C4-2B (cell line): ENCODE data around the gene AK8.
"Not testable (repeated sequence)": the region's sequence is repeated elsewhere in the genome, so short reads cannot be mapped to it uniquely, and the experiment has no call there.

Experiments used
- H3K27ac ChIP-seq: fragments of 450-650 bp; 2 replicates; pipeline ENCODE4 v1.5.1; 2017
- ZFX ChIP-seq: fragments of 450-650 bp; IDR thresholded peaks from 2 replicates; pipeline ENCODE4 v1.6.1; 2017
- TF ChIP-seq, protein P1 (sequence below): fragments of 450-650 bp; conservative IDR thresholded peaks from 2 replicates; pipeline ENCODE4 v1.5.1; 2017; ENCODE audit warnings: mild to moderate bottlenecking

Gene AK8

DNA sequence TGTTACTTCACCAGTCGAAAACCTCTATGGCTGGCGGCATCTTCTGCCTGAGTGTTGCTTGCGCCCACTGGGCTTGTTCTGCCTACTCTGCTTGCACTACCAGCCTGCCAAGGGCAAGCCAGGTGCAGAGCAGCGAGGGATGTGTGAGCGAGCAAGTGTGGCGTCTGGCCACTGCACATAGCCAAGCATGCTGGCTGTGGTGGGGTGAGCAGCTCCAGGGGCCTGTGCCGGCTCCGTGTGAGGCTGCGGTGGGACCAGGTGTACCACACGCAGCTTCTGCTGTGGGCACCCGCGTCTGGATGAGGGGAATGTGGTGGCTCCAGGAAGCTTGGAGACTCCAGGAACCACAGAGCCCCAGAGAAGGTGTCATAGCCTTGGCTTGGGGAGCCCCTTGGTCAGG is 156.4 kb downstream of the AK8 start:
- no peak overlapping the region for H3K27ac ChIP-seq
- no peak for TF ChIP-seq ZFX
- TF ChIP-seq, protein P1, sequence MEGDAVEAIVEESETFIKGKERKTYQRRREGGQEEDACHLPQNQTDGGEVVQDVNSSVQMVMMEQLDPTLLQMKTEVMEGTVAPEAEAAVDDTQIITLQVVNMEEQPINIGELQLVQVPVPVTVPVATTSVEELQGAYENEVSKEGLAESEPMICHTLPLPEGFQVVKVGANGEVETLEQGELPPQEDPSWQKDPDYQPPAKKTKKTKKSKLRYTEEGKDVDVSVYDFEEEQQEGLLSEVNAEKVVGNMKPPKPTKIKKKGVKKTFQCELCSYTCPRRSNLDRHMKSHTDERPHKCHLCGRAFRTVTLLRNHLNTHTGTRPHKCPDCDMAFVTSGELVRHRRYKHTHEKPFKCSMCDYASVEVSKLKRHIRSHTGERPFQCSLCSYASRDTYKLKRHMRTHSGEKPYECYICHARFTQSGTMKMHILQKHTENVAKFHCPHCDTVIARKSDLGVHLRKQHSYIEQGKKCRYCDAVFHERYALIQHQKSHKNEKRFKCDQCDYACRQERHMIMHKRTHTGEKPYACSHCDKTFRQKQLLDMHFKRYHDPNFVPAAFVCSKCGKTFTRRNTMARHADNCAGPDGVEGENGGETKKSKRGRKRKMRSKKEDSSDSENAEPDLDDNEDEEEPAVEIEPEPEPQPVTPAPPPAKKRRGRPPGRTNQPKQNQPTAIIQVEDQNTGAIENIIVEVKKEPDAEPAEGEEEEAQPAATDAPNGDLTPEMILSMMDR: no peak

DNA sequence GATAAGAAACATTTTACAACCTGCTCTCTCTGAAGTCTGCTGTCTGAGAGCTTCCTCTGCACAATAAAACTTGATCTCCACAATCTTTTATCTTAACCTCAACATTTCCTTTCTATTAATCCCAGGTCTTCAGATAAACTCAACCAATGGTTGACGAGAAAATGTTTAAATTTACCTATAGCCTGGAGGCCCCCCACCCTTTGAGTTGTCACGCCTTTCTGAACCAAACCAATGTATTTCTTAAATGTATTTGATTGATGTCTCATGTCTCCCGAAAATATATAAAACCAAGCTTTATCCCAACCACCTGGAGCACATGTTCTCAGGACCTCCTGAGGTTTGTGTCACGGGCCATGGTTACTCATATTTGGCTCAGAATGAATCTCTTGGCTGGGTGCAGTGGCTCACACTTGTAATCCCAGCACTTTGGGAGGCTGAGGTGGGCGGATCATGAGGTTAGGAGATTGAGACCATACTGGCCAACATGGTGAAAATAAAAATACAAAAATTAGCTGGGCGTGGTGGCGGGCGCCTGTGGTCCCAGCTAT is 159.6 kb downstream of the AK8 start:
- not testable (repeated sequence) for H3K27ac ChIP-seq

DNA sequence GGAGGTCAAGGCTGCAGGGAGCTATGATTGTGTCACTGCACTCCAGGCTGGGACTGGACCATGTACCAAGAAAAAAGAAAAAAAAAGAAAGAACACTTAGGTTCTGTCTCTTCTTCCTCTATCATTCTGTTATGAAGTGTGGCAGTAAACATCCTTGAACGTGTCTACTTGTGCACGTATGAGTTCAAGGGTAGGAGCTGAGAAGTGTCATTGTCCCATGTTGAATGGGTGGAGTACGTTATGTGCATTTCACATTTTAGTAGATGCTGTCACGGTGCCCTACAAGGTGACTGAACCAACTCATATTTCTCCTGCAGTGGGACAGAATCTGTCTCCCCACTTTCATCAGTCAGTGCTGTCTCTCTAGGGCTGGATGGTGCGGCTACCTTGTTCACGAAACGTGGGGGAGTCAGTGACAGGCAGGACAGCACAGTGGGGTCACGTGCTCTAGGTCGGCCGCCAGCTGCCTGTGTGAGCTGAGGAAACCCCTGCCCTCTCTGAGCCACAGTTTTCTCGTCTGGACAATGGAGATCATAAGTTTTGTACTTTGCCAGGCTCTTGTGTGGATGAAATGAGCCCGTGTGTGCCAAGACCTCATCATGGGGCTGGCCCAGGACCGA is 160.6 kb downstream of the AK8 start:
- no peak overlapping the region for H3K27ac ChIP-seq
- no peak for TF ChIP-seq ZFX
- TF ChIP-seq, protein P1: no peak

DNA sequence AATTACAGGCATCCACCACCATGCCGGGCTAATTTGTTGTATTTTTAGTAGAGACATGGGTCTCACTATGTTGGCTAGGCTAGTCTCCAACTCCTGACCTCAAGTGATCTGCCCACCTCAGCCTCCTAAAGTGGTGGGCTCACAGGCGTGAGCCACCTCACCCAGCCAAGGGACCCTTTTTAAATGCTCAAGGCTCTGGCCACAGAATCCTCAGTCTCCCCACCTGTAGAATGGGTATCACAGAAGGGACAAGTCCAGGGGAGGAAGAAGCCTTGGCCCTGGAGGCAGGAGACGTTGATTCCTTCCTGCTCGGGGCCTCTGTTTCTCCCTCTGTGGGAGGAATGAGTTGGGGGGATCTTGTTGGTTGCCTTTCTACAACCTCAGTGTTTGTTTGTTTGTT is 162.1 kb downstream of the AK8 start:
- TF ChIP-seq, protein P1: no peak
- no peak for TF ChIP-seq ZFX
- H3K27ac ChIP-seq: no peak overlapping the region

DNA sequence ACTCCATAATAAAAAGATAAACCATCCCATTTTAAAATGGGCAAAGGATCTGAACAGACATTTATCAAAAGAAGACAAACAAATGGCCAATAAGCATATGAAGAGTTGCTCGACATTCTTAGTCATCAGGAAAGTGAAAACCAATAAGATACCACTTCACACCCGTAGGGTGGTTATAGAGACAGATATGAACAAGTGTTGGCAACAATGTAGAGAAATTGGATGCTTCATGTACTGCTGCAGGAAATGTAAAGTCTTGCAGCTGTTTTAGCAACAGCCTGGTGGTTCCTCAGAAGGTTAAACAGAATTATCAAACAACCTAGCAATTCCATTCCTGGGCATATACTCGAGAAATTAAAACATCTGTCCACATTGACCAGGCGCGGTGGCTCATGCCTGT is 165.3 kb downstream of the AK8 start:
- TF ChIP-seq, protein P1: no peak
- TF ChIP-seq ZFX: no peak
- no peak overlapping the region for H3K27ac ChIP-seq

DNA sequence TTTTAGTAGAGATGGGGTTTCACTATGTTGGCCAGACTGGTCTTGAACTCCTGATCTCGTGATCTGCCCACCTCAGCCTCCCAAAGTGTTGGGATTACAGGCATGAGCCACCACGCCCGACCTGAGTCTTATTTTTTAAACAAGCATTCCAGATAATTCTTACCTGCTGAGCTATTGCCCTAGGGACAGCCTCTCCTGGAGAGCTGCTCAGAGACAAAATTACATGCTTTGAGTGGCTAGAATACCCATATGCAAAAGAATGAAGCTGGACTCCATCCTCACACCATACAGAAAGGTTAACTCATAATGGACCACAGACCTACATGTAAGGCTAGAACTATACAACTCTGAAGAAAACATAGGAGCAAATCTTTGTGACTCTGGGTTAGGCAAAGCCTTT is 166.2 kb downstream of the AK8 start:
- no peak for TF ChIP-seq ZFX
- TF ChIP-seq, protein P1: no peak
- H3K27ac ChIP-seq: no peak overlapping the region

DNA sequence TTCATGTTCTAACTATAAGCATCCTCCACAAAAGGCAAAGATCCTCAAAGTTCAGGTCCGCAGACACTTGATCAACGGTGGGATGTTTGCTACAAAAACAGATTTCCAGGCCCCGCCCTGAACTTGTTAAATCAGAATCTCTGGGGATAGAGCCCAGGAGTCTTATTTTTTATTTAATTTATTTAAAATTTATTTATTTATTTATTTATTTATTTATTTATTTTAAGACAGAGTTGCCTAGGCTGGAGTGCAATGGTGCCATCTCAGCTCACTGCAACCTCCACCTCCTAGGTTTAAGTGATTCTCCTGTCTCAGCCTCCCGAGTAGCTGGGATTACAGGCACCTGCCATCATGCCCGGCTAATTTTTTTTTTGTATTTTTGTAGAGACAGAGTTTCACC is 166.9 kb downstream of the AK8 start:
- not testable (repeated sequence) for H3K27ac ChIP-seq

DNA sequence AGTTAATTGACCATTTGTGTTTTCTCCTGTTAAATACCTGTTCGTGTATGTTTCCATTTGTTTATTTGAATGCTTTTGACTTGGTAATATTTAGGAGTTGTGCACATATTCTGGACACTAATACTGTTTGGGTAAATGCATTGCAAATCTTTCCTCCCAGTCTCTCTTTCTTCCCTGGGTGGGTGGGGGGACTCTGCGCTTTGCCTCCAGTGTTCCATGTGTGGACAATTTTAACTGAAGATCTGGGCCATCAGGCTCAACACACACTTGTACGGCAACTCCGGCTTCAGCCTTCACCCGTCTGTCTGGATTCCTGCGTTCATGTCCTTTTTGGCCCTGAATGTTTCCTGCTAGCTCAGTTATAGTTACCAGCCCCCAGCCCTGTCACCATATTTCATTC is 167.8 kb downstream of the AK8 start:
- TF ChIP-seq ZFX: no peak
- TF ChIP-seq, protein P1: no peak
- H3K27ac ChIP-seq: no peak overlapping the region
